ENCODE results near the gene NAT10.

DNA sequence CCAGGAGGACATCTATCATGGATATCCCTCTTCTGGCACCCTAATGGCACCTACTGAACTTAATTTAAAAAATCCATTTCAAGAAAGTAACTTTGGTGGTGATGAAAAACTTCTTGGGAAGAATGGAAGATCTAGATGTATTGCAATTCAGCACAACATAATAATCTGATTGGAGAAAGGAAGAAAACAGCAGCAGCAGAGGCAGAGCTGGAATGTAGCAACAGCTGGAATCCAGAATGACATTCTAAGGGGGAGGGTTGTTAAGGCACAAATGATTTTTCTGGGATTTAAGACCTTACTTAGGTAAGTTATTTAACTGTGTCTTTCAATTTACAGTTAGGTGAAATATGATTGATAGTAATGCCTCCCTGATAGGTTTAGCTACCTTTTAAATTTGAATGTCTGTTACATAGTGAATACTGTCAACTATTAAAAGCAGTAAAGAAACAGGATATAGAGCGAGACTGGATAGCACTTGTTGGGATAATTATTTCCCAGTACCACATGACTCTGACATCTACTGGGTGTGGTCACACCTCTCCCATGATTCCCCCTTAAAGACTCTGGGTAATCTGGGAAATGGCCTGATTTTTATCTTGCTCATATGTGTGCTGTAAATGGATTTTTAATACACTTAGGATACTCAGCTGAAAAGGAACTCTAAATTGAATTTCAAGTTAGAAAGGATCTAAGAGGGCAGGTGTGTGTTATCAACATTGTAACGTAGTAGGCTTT lies 42.2 kb upstream of the NAT10 start:
- TF ChIP-seq POLR2A (IDR thresholded peaks at IDR 0.05; ENCODE audit: low read length) (no peak), GATA1 (IDR thresholded peaks at IDR 0.05; ENCODE audit: low read depth, low read length) (no peak)
